ENCODE measurements around the gene PARS2.

DNA sequence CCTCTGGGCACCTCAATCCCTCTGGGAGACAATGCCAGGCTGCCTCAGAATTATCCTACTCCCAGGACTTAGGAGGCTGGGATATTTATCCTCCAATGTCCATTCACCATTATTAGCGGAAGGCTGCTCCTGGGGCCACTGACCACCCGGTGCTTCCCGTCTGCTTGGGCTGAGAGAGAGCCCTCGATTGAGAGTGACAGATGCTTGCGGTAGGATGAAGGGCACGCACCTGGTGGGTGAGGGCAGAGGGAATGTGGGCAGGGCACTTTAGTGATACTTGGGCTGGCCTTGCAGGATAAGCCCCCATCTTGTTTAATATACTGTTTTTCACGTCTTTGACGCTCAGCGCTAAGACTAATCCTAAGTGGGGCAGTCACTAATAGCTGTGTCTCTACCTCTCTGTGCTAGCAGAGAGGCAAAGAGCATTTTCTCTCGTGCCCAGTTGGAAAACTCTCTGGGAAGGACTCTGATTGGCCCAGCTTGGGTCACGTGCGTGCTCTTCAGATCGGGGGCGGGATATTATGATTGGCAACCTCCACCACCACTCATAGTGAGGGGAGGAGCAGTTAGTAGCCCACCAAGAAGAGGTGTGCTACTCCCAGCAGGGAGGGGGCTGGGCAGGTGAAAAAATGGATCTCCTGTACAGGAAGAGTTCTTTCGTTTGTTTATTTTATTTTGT, 10.6 kb upstream of the PARS2 start:
- TF ChIP-seq, protein P1, sequence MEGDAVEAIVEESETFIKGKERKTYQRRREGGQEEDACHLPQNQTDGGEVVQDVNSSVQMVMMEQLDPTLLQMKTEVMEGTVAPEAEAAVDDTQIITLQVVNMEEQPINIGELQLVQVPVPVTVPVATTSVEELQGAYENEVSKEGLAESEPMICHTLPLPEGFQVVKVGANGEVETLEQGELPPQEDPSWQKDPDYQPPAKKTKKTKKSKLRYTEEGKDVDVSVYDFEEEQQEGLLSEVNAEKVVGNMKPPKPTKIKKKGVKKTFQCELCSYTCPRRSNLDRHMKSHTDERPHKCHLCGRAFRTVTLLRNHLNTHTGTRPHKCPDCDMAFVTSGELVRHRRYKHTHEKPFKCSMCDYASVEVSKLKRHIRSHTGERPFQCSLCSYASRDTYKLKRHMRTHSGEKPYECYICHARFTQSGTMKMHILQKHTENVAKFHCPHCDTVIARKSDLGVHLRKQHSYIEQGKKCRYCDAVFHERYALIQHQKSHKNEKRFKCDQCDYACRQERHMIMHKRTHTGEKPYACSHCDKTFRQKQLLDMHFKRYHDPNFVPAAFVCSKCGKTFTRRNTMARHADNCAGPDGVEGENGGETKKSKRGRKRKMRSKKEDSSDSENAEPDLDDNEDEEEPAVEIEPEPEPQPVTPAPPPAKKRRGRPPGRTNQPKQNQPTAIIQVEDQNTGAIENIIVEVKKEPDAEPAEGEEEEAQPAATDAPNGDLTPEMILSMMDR (IDR thresholded peaks at IDR 0.05), result no peak
- TF ChIP-seq POLR2A (IDR thresholded peaks at IDR 0.05), result no peak

Data from right lobe of liver (tissue), 4 donors.